Memory B cell (primary cell): ENCODE results near the gene SESN3.

ENCODE experiments used
- ATAC-seq: fragments of 150-1000 bp; cut with Tn5 transposase; 2 replicates; pipeline ENCODE4 v1.10.0; 2021; ENCODE audit warnings: low read depth, mild to moderate bottlenecking, moderate library complexity
- DNase-seq, 2 donors: peaks; one replicate each; pipeline ENCODE4 v3.0.0; 2022; ENCODE audit warnings: low spot score in 2 of 2
- H3K27ac Mint-ChIP-seq: one replicate; pipeline ENCODE4 v1.8.0; 2022; ENCODE audit warnings: mild to moderate bottlenecking, moderate library complexity, mixed read lengths
- H3K27me3 Mint-ChIP-seq: one replicate; pipeline ENCODE4 v1.8.0; 2022; ENCODE audit warnings: mixed read lengths
- H3K36me3 Mint-ChIP-seq: one replicate; pipeline ENCODE4 v1.8.0; 2022; ENCODE audit warnings: mild to moderate bottlenecking, mixed read lengths
- H3K4me1 Mint-ChIP-seq: one replicate; pipeline ENCODE4 v1.8.0; 2022; ENCODE audit warnings: mixed read lengths
- H3K4me3 Mint-ChIP-seq: one replicate; pipeline ENCODE4 v1.8.0; 2022; ENCODE audit warnings: mild to moderate bottlenecking, moderate library complexity, mixed read lengths
- H3K9me3 Mint-ChIP-seq: one replicate; pipeline ENCODE4 v1.8.0; 2022; ENCODE audit warnings: mixed read lengths

Gene SESN3

DNA sequence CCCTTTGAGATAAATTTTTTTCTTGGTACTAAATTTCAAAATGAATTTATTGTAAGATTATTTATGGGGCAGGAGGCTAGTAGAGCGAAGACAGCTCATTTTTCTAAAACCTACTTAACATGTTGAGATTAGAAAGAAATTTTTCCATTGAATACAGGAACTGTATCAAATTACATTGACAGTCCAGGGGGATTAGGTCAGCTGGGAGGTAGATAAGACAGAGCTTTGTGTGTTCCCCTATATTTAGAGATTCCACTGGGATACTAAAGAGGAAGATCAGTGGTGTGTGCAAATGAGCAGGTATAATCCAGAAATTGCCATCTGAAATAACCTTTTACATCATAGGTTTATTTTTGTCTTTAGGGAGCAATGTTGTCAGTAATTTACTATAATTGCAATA is 109.3 kb downstream of the SESN3 start:
- ATAC-seq (no peak), DNase-seq (no peak)
- Mint-ChIP-seq H3K27ac (no peak overlapping the region), H3K4me1 (peaks cover 19% of the 10 kb centered on the region), H3K36me3 (peaks cover 17% of the 10 kb centered on the region), H3K27me3 (no peaks in the 10 kb centered on the region), H3K9me3 (peaks cover 5% of the 10 kb centered on the region), H3K4me3 (no peak overlapping the region)

DNA sequence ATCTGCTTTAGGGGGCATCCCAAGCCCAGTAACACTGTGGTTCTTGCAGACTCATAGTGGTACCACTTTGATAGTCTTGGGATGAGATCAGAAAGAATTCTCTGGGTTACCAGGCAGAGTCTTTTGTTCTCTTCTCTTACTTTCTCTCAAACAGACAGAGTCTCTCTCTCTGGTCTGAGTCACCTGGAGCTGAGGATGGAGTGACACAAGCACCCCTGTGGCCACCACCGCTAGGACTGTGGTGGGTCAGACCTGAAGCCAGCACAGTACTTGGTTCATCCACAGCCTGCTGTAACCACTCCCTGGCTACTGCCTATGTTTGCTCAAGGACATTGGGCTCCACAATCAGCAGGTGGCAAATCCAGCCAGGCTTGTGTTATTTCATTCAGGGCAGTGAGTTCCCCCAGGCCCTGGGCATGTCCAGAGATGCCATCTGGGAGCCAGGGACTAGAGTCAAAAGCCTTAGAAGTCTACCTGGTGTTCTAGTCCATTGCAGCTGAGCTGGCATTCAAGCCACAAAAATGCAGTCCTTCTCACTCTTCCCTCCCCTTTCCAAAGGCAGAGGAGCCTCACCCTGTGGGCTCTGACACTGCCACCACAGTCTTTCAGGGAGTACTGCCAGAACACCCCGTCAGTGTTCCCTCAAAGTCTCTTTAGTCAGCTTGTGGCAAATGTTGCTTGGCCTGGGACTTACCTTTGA is 111.5 kb downstream of the SESN3 start:
- ATAC-seq (no peak), DNase-seq (no peak)
- no peak overlapping the region for H3K4me3 Mint-ChIP-seq
- H3K27ac Mint-ChIP-seq = no peak overlapping the region
- peaks cover 10% of the 10 kb centered on the region for H3K36me3 Mint-ChIP-seq
- peaks cover 14% of the 10 kb centered on the region for H3K4me1 Mint-ChIP-seq
- H3K9me3 Mint-ChIP-seq = peaks cover 5% of the 10 kb centered on the region
- H3K27me3 Mint-ChIP-seq = no peaks in the 10 kb centered on the region

GRCh38 chr11:95115597-95115996 is 115.4 kb downstream of the SESN3 start:
- DNase-seq = no peak
- Mint-ChIP-seq H3K27ac (no peak overlapping the region), H3K4me3 (no peak overlapping the region)

More at GRCh38 chr11:95115597-95115996, 115.4 kb downstream of the SESN3 start:
- H3K9me3 Mint-ChIP-seq = peaks cover 5% of the 10 kb centered on the region
- no peak for ATAC-seq
- H3K27me3 Mint-ChIP-seq = no peaks in the 10 kb centered on the region
- peaks cover 13% of the 10 kb centered on the region for H3K4me1 Mint-ChIP-seq
- H3K36me3 Mint-ChIP-seq = peaks cover 13% of the 10 kb centered on the region
